ENCODE data around the gene PTPN9.
"Not testable (repeated sequence)": the region's sequence is repeated elsewhere in the genome, so short reads cannot be mapped to it uniquely, and the experiment has no call there.

PTPN9 gene

DNA sequence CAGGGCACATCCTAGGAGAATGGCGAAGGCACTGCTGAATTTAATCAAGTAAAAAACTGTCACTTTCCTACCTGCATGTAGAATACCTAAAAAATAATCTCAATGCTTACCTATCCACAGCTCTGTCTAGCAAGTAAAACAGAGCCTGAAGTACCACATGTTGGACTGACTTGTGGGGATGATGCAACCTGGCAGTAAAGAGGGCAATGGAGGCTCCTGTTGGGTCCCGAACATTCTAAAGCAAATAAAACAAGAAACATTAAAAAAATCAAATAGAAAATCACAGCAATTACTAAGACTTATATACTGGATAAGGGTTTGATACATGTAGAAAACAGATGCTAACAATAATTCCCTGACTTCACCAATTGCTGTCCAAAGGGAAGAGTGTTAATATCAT is 56.1 kb downstream of the PTPN9 start:
- no peak overlapping the region for H3K4me3 ChIP-seq (ENCODE audit: low read depth, low read length)
- no peak overlapping the region for H3K9ac ChIP-seq (ENCODE audit: low read length)
- no peaks in the 10 kb centered on the region for H3K4me1 ChIP-seq (ENCODE audit: control insufficient read depth, insufficient read depth, low read length)
- H3K36me3 ChIP-seq (ENCODE audit: control insufficient read depth, insufficient read depth, low read length), result peaks cover 80% of the 10 kb centered on the region
- no peaks in the 10 kb centered on the region for H3K9me3 ChIP-seq (ENCODE audit: control insufficient read depth, insufficient read depth, low read depth, low read length)
- no peaks in the 10 kb centered on the region for H3K27me3 ChIP-seq (ENCODE audit: control insufficient read depth, insufficient read depth, low read length)
- H3K27ac ChIP-seq (ENCODE audit: low read depth, low read length), result no peak overlapping the region

DNA sequence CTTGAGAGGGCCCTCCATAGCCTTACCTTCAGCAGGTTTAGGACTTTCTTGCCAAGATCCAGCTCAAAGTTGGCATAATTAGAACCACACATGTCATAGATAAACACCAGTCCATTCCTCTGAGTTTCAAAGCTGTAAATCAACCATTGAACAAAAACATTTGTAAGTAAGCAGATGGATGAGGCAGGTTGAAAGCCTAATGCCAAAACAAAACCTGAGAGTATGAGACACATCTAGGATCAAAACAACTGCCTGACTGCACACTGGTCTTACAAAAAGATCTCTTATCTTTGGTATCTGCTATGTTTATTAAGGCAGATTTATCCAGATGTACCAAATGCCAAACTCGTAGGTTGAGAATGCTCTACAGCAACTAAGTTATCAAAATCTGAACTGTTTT is 61.9 kb downstream of the PTPN9 start:
- Histone ChIP-seq H3K9me3 (ENCODE audit: control insufficient read depth, insufficient read depth, low read depth, low read length) (no peaks in the 10 kb centered on the region), H3K27me3 (ENCODE audit: control insufficient read depth, insufficient read depth, low read length) (no peaks in the 10 kb centered on the region), H3K4me1 (ENCODE audit: control insufficient read depth, insufficient read depth, low read length) (no peaks in the 10 kb centered on the region), H3K36me3 (ENCODE audit: control insufficient read depth, insufficient read depth, low read length) (peaks cover 77% of the 10 kb centered on the region), H3K9ac (ENCODE audit: low read length) (no peak overlapping the region), H3K27ac (ENCODE audit: low read depth, low read length) (no peak overlapping the region), H3K4me3 (ENCODE audit: low read depth, low read length) (no peak overlapping the region)

DNA sequence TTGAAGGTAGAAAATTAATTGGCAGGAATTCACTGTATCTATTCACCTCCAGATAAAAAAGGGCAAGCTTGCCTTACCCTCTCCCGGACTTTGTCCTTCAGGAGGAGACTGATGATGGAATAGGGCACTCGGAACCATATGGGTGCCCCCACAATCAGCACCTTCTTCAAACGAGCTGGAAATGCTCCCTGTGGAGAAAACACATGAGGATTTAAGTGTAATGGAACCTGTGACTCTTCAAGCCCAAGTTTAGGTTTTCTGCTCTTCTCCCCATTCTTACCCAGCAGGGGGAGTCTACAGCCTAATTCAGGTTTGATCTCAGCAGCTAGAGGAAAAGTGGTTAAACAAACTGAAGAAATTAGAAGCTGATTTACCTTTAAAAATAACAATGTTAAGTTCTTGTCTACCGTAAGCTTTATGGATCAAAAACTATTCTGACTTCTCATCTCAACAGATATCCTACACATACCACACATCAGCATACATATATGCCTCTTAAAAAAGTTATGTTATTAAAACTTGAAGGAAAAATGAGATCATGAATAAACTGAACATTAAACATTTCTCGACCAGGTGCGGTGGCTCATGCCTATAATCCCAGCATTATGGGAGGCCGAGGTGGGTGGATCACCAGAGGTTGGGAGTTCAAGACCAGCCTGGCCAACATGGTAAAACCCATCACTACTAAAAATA is 70.1 kb downstream of the PTPN9 start:
- Histone ChIP-seq H3K4me3 (ENCODE audit: low read depth, low read length) (no peak overlapping the region), H3K4me1 (ENCODE audit: control insufficient read depth, insufficient read depth, low read length) (no peaks in the 10 kb centered on the region), H3K27me3 (ENCODE audit: control insufficient read depth, insufficient read depth, low read length) (no peaks in the 10 kb centered on the region), H3K27ac (ENCODE audit: low read depth, low read length) (no peak overlapping the region), H3K9ac (ENCODE audit: low read length) (no peak overlapping the region), H3K9me3 (ENCODE audit: control insufficient read depth, insufficient read depth, low read depth, low read length) (0 out of 2 replicates have a peak, but pooled peaks cover 3% of the 10 kb centered on the region), H3K36me3 (ENCODE audit: control insufficient read depth, insufficient read depth, low read length) (peaks cover 63% of the 10 kb centered on the region)

DNA sequence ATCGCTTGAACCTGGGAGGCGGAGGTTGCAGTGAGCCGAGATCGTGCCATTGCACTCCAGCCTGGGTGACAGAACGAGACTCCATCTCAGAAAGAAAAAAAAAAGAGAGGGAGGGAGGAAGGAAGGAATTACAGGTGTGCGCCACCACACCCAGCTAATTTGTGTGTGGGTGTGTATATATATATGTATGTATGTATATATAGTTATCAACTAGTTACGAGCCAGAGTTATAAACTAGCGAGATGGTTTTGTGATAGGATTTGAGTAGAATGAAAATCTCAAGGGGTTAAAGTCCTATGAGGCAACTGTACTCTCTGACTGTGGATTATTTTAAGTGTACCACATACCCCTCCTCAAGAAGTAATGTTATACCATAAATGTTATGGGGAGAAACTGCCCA is 76.8 kb downstream of the PTPN9 start:
- Histone ChIP-seq H3K9me3 (ENCODE audit: control insufficient read depth, insufficient read depth, low read depth, low read length) (0 out of 2 replicates have a peak, but pooled peaks cover 3% of the 10 kb centered on the region), H3K27ac (ENCODE audit: low read depth, low read length) (no peak overlapping the region), H3K9ac (ENCODE audit: low read length) (no peak overlapping the region), H3K36me3 (ENCODE audit: control insufficient read depth, insufficient read depth, low read length) (peaks cover 61% of the 10 kb centered on the region), H3K4me3 (ENCODE audit: low read depth, low read length) (no peak overlapping the region), H3K27me3 (ENCODE audit: control insufficient read depth, insufficient read depth, low read length) (no peaks in the 10 kb centered on the region), H3K4me1 (ENCODE audit: control insufficient read depth, insufficient read depth, low read length) (no peaks in the 10 kb centered on the region)

DNA sequence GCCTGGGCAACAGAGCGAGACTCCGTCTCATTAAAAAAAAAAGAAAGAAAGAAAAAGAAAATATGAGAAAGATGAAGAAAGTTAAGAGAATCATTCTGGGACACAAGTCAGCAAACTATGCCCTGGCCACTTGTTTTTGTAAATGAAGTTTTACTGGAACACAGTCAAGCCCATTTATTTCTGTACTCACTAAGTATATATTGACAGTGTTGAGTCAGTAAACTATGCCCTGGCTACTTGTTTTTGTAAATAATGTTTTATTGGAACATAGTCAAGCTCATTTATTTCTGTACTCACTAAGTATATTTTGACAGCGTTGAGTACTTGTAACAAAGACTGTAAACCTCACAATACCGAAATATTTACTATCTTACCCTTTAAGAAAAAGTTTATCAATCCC is 85.4 kb downstream of the PTPN9 start:
- Histone ChIP-seq H3K27ac (ENCODE audit: low read depth, low read length) (no peak overlapping the region), H3K4me3 (ENCODE audit: low read depth, low read length) (no peak overlapping the region), H3K36me3 (ENCODE audit: control insufficient read depth, insufficient read depth, low read length) (peaks cover 51% of the 10 kb centered on the region), H3K27me3 (ENCODE audit: control insufficient read depth, insufficient read depth, low read length) (no peaks in the 10 kb centered on the region), H3K9ac (ENCODE audit: low read length) (no peak overlapping the region), H3K9me3 (ENCODE audit: control insufficient read depth, insufficient read depth, low read depth, low read length) (no peaks in the 10 kb centered on the region), H3K4me1 (ENCODE audit: control insufficient read depth, insufficient read depth, low read length) (no peaks in the 10 kb centered on the region)

DNA sequence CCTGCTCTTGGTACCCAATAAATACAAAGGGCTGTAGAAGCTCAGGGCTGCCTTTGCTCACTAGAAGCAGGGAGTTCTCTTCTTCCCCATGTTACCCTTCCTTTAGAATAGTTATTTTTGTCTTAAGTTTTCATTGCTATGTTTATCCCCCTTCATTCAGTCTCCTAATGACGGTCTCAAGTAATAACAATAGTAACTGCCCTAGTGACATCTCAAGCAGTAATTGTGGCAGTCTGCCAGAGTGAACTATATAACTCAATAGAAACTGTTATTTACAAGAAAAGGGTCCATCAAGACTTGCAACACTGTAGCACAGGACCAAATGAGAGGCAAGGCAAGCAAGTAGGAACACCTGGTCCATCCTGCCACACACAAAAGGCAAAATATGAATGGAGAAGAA is 95.2 kb downstream of the PTPN9 start:
- peaks cover 21% of the 10 kb centered on the region for H3K9me3 ChIP-seq (ENCODE audit: control insufficient read depth, insufficient read depth, low read depth, low read length)
- H3K27ac ChIP-seq (ENCODE audit: low read depth, low read length), result no peak overlapping the region
- H3K9ac ChIP-seq (ENCODE audit: low read length), result no peak overlapping the region
- H3K4me1 ChIP-seq (ENCODE audit: control insufficient read depth, insufficient read depth, low read length), result no peaks in the 10 kb centered on the region
- no peak overlapping the region for H3K4me3 ChIP-seq (ENCODE audit: low read depth, low read length)
- peaks cover 54% of the 10 kb centered on the region for H3K36me3 ChIP-seq (ENCODE audit: control insufficient read depth, insufficient read depth, low read length)
- H3K27me3 ChIP-seq (ENCODE audit: control insufficient read depth, insufficient read depth, low read length), result no peaks in the 10 kb centered on the region

DNA sequence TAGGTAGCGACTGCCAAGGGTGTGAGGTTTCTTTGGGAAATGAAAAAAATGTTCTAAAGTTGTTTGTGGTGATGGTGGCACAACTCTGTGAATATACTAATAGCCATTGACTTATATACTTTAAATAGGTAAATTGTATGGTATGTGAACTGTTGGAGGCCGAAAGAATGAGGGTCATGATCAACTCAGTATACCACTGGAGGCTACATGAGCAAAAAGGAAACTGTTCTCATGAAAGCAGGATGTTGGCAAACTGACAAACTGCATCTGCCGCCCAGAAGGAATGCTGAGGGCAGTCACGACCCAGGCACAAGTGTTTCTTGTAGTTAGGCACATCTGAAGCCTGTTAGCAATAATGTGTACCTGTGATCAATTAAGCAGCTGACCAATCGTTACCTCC is 95.6 kb downstream of the PTPN9 start:
- H3K9me3 ChIP-seq (ENCODE audit: control insufficient read depth, insufficient read depth, low read depth, low read length), result peaks cover 21% of the 10 kb centered on the region
- H3K4me3 ChIP-seq (ENCODE audit: low read depth, low read length); H3K27me3 ChIP-seq (ENCODE audit: control insufficient read depth, insufficient read depth, low read length); H3K4me1 ChIP-seq (ENCODE audit: control insufficient read depth, insufficient read depth, low read length); H3K27ac ChIP-seq (ENCODE audit: low read depth, low read length); H3K9ac ChIP-seq (ENCODE audit: low read length): not testable (repeated sequence)
- peaks cover 57% of the 10 kb centered on the region for H3K36me3 ChIP-seq (ENCODE audit: control insufficient read depth, insufficient read depth, low read length)

DNA sequence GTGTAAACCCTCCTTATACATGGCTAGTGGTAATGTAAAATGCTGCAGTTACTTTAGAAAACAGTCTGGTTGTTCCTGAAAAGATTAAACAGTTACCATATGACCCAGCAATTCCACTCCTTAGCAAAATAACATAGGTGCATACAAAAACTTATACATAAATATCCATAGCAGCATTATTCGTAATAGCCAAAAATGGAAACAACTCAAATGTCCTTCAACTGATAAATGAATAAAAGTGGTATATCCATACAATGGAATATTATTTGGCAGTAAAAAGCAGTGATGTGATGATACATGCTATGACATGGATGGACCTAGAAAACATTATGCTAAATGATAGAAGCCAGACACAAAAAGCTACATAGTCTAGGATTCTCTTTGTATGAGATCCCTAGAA is 96.0 kb downstream of the PTPN9 start:
- Histone ChIP-seq H3K4me1 (ENCODE audit: control insufficient read depth, insufficient read depth, low read length) (no peaks in the 10 kb centered on the region), H3K27ac (ENCODE audit: low read depth, low read length) (no peak overlapping the region), H3K9ac (ENCODE audit: low read length) (no peak overlapping the region), H3K4me3 (ENCODE audit: low read depth, low read length) (no peak overlapping the region), H3K36me3 (ENCODE audit: control insufficient read depth, insufficient read depth, low read length) (peaks cover 58% of the 10 kb centered on the region), H3K9me3 (ENCODE audit: control insufficient read depth, insufficient read depth, low read depth, low read length) (peaks cover 21% of the 10 kb centered on the region), H3K27me3 (ENCODE audit: control insufficient read depth, insufficient read depth, low read length) (no peaks in the 10 kb centered on the region)

DNA sequence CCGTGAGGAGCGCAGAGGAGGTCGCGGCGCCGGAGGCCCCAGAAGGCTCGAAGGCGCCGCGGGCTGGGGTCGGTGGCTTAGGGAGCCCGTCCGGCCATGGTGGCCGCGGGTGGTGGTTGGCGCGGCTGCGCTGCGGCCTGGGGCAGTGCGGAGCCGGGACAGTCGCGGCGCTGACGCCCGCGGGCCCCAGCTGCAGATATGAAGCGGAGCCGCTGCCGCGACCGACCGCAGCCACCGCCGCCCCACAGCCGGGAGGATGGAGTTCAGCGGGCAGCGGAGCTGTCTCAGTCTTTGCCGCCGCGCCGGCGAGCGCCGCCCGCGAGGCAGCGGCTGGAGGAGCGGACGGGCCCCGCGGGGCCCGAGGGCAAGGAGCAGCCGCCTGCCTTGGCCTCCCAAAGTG is 98.7 kb downstream of the PTPN9 start:
- H3K27me3 ChIP-seq (ENCODE audit: control insufficient read depth, insufficient read depth, low read length); H3K4me1 ChIP-seq (ENCODE audit: control insufficient read depth, insufficient read depth, low read length); H3K9ac ChIP-seq (ENCODE audit: low read length); H3K27ac ChIP-seq (ENCODE audit: low read depth, low read length); H3K4me3 ChIP-seq (ENCODE audit: low read depth, low read length): not testable (repeated sequence)
- Histone ChIP-seq H3K36me3 (ENCODE audit: control insufficient read depth, insufficient read depth, low read length) (peaks cover 56% of the 10 kb centered on the region), H3K9me3 (ENCODE audit: control insufficient read depth, insufficient read depth, low read depth, low read length) (peaks cover 21% of the 10 kb centered on the region)

DNA sequence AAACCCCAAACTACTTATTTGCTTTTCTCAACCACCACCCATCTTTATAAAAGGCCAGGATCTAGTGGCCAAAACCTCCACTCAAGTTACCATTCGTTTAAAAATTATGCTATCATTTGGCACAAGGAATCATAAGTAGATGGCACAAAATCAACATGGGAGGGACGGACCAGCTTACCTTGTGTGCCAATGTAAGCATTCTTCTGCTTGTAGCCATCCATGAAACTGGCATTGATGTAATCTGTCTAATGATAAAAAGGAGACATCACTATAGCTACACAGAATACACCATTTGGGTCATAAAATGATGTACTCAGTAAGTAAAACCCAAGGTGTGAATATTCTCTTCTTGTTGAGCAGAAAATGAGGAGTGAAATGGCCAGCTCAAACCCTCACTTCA is 99.4 kb downstream of the PTPN9 start:
- Histone ChIP-seq H3K36me3 (ENCODE audit: control insufficient read depth, insufficient read depth, low read length) (peaks cover 57% of the 10 kb centered on the region), H3K9ac (ENCODE audit: low read length) (no peak overlapping the region), H3K9me3 (ENCODE audit: control insufficient read depth, insufficient read depth, low read depth, low read length) (peaks cover 17% of the 10 kb centered on the region), H3K4me1 (ENCODE audit: control insufficient read depth, insufficient read depth, low read length) (no peaks in the 10 kb centered on the region), H3K27me3 (ENCODE audit: control insufficient read depth, insufficient read depth, low read length) (no peaks in the 10 kb centered on the region), H3K27ac (ENCODE audit: low read depth, low read length) (no peak overlapping the region), H3K4me3 (ENCODE audit: low read depth, low read length) (no peak overlapping the region)

DNA sequence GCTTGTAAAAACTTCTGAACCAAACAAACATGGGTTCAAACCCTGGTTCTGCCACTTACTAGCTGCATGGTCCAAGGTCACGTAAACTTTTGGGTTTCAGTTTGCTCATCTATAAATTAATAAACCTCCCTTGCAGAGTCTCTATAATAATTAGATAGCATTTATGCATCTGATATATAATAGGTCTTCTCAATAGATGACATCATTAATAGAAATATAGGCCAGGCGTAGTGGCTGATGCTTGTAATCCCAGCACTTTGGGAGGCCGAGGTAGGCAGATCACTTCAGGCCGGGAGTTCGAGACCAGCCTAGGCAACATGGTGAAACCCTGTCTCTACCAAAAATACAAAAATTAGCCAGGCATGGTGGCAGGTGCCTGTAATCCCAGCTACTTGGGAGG is 102.0 kb downstream of the PTPN9 start:
- H3K27ac ChIP-seq (ENCODE audit: low read depth, low read length); H3K4me1 ChIP-seq (ENCODE audit: control insufficient read depth, insufficient read depth, low read length); H3K4me3 ChIP-seq (ENCODE audit: low read depth, low read length); H3K27me3 ChIP-seq (ENCODE audit: control insufficient read depth, insufficient read depth, low read length); H3K9ac ChIP-seq (ENCODE audit: low read length); H3K9me3 ChIP-seq (ENCODE audit: control insufficient read depth, insufficient read depth, low read depth, low read length): not testable (repeated sequence)
- H3K36me3 ChIP-seq (ENCODE audit: control insufficient read depth, insufficient read depth, low read length), result peaks cover 56% of the 10 kb centered on the region
